Ascending aorta (tissue), 2 donors: ENCODE measurements around the gene TES. TPM values are rescaled to one million over a fixed set of nuclear protein-coding genes. Genes with fewer than 3 reads are reported as not detected.

Source experiments
- DNase-seq, 2 donors: peaks; one replicate each; pipeline ENCODE4 v3.0.0-alpha.2; 2019; ENCODE audit warnings: low spot score in 2 of 2
- H3K27ac ChIP-seq, 2 donors: fragments of 200-600 bp; sonication (generic); one replicate each; pipeline ENCODE4 v1.5.1; 2016 to 2017; ENCODE audit warnings: mild to moderate bottlenecking in 1 of 2
- H3K27me3 ChIP-seq: fragments of 200-600 bp; sonication (generic); one replicate; pipeline ENCODE4 v1.5.1; 2017
- H3K36me3 ChIP-seq, 2 donors: fragments of 200-600 bp; sonication (generic); one replicate each; pipeline ENCODE4 v1.5.1; 2016
- H3K4me1 ChIP-seq, 2 donors: fragments of 200-600 bp; sonication (generic); one replicate each; pipeline ENCODE4 v1.5.1; 2016 to 2017; ENCODE audit warnings: mild to moderate bottlenecking in 1 of 2
- H3K4me3 ChIP-seq, 2 donors: fragments of 200-600 bp; sonication (generic); one replicate each; pipeline ENCODE4 v1.5.1; 2016 to 2017; ENCODE audit warnings: mild to moderate bottlenecking in 1 of 2
- H3K9me3 ChIP-seq, 2 donors: fragments of 200-600 bp; sonication (generic); one replicate each; pipeline ENCODE4 v1.5.1; 2016
- intact Hi-C: fragments of 100-400 bp; cut with DNase I; formaldehyde crosslinking; loops from one replicate; pipeline ENCODE4 v1.15.1; 2023
- total RNA-seq: library from RNA; depleted of rRNA; stranded (reverse); fragments of >200 nt; gene quantifications from one replicate; pipeline ENCODE4 v1.1.0, GENCODE V29; 2016
- TF ChIP-seq, protein P1 (sequence below), 3 experiments: fragments of 200-600 bp in 2 of 3; fragments of 450-650 bp in 1 of 3; sonication (generic) in 2 of 3; IDR thresholded peaks; one replicate each; pipeline ENCODE4 v1.5.1; 2016 to 2019; ENCODE audit warnings: antibody characterized with exemption in 3 of 3, mild to moderate bottlenecking in 1 of 3, moderate library complexity in 1 of 3

Gene TES
- total RNA-seq, 1 donor from 2014 or later: 108 TPM

DNA sequence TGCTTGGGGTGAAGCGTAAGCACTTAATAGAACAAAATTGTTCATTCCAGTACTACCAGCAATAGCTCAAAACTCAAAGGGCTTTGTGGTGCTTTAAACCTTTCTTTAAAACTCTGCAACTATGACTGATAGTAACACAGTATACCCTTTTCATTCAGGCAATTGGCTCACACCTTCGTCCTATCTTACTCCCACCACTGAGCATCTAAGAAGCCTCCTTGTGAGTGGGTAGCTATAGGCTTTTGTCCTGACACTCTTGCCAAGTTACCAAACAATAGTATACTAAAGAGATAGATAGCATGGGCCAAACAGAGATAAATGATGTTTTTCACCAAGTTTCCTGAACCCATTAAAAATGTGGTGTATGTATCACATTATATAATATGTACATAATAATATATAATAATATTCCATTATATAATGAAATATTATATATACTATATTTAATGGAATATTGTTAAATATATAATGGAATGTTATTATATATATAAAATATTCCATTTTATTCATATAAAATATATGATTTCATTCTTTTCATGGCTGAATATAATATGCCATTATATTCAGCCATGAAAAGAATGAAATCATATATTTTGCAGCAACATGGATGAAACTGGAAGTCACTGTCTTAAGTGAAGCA is 96.2 kb downstream of the TES start:
- TF ChIP-seq, protein P1, sequence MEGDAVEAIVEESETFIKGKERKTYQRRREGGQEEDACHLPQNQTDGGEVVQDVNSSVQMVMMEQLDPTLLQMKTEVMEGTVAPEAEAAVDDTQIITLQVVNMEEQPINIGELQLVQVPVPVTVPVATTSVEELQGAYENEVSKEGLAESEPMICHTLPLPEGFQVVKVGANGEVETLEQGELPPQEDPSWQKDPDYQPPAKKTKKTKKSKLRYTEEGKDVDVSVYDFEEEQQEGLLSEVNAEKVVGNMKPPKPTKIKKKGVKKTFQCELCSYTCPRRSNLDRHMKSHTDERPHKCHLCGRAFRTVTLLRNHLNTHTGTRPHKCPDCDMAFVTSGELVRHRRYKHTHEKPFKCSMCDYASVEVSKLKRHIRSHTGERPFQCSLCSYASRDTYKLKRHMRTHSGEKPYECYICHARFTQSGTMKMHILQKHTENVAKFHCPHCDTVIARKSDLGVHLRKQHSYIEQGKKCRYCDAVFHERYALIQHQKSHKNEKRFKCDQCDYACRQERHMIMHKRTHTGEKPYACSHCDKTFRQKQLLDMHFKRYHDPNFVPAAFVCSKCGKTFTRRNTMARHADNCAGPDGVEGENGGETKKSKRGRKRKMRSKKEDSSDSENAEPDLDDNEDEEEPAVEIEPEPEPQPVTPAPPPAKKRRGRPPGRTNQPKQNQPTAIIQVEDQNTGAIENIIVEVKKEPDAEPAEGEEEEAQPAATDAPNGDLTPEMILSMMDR (IDR thresholded peaks at IDR 0.05): no peak
- Histone ChIP-seq H3K36me3 (no peaks in the 10 kb centered on the region), H3K4me3 (no peak overlapping the region), H3K27me3 (no peaks in the 10 kb centered on the region), H3K4me1 (no peaks in the 10 kb centered on the region), H3K27ac (no peak overlapping the region), H3K9me3 (no peaks in the 10 kb centered on the region)
- DNase-seq: no peak
- intact Hi-C loops: no loop called here

DNA sequence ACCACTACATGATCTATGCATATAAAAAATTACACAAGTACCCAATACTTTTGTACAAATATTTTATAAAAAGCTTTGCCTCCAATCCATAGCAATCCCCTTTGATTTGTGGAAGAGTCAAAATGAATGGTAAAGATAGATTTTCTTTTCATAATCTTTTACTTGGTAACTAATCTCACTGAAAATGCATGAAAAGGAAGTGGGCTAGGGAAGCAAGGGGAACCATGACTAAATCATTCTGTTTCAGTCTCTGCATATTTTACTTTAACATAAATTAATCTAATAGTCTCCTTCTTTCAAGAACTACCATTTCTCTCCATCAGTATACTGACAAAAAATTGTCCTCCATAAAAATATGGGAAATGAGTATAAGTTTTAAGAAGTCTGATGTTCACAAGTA is 96.9 kb downstream of the TES start:
- Histone ChIP-seq H3K36me3 (no peaks in the 10 kb centered on the region), H3K9me3 (no peaks in the 10 kb centered on the region), H3K4me3 (no peak overlapping the region), H3K27me3 (no peaks in the 10 kb centered on the region), H3K4me1 (no peaks in the 10 kb centered on the region), H3K27ac (no peak overlapping the region)
- no peak for DNase-seq
- TF ChIP-seq, protein P1 (IDR thresholded peaks at IDR 0.05): no peak
- intact Hi-C loops: no loop called here

Other genes with a start within 250 kb of the TES start
- gene TFEC, start 179.8 kb upstream of the TES start, total RNA-seq: 1.3 TPM